SIG-M5 treated with dmso at 0.1 percent for 504 hours (cell line): Measurements from ENCODE around the gene WDR1.

Experiments
- DNase-seq: peaks from one replicate; lab custom pipeline; 2025; ENCODE audit not compliant: unreplicated experiment; lab: John Stamatoyannopoulos, UW

The WDR1 gene, protein sequence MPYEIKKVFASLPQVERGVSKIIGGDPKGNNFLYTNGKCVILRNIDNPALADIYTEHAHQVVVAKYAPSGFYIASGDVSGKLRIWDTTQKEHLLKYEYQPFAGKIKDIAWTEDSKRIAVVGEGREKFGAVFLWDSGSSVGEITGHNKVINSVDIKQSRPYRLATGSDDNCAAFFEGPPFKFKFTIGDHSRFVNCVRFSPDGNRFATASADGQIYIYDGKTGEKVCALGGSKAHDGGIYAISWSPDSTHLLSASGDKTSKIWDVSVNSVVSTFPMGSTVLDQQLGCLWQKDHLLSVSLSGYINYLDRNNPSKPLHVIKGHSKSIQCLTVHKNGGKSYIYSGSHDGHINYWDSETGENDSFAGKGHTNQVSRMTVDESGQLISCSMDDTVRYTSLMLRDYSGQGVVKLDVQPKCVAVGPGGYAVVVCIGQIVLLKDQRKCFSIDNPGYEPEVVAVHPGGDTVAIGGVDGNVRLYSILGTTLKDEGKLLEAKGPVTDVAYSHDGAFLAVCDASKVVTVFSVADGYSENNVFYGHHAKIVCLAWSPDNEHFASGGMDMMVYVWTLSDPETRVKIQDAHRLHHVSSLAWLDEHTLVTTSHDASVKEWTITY

DNA sequence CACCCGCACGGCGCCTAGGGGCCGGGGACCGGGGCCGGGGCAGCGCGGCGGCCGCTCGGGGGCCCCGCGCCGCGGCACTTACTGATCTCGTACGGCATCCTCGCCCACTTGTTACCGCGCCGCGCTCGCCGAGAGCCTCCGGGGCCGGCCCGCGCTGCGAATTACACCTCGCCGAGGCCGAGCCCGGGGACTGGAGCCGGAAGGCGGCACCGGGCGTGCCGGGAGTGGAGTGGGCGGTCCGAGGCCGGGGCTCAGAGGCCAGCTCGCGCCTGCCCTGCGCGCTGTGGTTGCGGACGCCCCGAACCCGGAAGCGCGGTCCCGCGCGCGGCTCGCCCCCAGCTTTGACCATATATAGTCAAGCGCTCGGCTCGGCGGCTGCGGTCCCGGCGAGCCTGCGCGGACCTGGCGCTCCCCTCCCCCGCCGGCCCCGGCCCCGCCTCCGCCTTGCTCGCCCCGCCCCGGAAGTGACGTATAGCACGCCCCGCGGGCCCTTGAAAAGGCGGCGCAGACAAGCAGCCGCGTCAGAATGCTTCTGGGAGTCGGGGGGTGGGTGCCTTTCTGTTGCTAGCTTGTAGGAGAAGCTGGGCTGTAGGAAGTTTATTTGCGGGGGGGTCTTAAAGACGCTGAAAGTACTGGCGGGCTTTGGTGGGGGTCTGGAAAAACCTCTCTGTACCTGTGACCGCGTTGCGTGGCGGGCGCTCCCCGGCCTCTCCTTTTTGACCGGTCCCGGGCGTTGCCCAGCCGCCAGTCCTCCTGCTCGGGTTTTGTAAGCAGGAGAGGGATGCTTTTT, at the start of gene WDR1:
Gene WDR1, minus strand, starts transcription at position 231 of the 790 bp plus-strand sequence. Its CDS starts 133 bp downstream, at position 98.
- peak; percentile 93 for DNase-seq

DNA sequence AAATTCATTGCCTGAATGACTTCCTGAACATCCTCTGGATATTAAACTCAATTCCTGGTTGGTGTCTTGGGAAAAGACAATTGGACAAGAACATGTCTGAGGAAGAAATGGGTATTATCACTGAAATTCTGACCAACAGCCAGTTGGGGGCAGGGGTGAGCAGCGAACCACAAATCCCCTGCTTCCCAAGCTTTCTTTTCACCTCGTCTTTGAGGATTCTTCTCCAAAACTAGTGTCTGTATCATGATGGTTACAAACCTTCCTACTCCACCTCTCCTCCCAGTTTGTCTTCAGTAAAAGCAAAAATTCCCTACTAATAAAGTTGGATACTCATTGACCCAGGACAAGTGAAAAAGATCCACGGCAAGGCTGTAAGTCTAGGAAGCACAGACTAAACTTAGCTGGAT, 48.3 kb upstream of the WDR1 start:
- DNase-seq = peak; percentile 13

DNA sequence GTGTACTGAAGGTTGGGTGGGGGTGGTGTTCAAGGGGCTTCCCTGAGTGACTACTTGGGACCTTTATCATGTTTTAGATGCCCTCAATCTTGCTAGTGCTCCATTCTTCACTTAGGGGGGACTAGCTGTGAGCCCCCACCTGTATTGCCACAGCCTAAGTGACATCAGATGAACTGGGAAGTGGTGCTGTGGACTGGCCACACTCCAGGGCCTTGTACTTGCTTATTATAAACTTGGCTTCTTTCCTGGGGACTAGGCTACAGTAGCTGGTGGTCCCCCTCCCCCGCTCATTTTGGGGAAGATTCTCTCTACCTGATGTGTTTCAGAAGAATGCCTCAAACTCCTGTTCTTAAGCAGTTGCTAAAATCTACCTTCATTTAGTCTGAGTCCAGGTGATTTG, 46.7 kb upstream of the WDR1 start:
- no peak for DNase-seq

DNA sequence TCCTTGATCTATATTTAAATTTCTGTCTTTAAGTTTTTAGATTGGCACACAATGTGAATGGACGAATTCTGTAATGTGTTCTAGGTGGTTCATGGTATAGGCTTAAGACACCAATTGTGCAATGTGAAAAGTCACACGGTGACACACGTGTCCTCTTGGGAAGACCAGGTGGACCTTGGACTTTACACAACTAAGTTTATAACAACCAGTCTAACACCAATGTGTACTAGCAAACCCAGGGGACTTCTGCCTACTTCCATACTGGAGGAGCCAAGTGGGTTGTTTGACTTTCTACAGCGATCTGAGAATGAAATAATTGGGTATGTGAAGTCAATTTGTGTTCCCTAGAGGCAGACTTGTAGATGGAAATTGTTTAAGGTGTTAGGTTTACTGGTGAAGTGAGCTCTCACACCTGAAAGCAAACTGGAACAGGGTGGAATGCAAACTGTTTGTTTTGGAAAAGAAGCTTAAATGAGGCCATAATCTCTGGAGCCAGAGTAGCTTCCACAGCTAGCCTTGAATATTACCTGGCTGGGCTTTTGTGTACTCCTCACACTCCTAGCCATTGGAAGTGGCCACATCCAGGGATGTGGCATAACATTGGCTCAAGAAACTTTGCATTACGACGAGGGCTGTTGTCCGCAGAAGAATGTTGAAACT, 45.9 kb upstream of the WDR1 start:
- DNase-seq = no peak

DNA sequence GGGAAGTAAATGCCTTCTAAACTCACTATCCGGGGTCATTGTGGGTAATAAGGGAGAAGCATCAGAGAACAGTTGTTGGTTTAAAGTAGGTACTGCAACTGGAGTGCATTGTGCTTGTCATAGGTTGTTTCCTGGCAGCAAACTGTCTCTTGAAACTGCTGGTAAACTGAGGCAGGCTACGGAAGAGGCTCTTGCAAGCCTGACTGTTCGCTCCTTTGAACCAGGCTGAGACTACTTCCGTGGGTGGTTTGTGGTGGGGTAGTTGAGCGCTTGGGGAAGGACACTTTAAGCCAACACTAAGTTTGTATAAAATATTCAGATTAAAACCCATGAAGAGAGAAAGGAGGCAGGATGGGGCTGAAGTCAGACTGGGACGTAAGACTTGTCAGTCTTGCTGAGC, 45.2 kb upstream of the WDR1 start:
- DNase-seq = no peak

DNA sequence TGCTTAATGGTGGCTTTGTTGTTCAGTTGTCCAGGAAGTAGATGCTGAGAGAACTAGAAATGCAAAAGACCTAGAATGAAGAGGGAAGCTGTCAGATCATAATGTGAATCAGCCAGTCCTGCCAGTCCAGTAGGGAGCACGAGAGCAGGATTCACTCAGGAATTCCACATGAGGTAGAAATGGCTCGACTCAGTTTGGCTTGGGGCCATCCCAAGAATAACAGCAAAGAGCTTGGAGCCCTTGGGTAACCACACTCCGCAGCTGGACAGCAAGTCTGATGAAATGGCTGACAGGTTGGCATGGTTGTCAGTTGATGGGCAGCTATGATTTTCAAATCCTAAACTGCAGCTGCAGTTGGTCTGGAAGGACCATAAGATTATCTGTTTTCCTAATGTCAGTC, 44.5 kb upstream of the WDR1 start:
- DNase-seq = no peak

DNA sequence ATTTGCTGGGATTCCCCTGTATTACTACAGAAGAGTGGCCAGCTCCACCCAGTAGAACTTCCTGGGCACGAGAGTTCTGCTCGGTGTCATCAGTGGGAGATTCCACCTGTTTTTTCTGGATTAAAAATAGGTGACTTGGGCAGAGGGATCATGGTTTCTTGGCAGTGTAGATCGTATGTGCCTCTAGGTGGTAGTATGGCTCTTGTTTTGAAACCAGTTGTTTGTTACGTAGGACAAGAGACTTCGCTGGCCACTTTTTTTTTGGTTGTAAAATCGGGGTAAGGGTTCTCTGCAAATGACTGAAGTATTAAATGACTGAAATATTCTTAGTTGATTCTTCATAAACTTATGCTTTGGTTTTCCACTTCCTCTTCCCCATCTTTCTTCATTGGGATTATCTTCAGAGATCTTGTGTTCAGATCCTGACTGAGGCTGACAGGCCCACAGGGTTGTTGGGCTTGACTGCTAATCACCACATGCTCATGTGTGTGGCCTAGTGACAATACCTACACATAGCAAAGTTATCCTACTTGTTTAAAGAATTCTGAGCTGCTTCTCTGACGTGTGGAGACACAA, 43.8 kb upstream of the WDR1 start:
- DNase-seq = peak; percentile 26

DNA sequence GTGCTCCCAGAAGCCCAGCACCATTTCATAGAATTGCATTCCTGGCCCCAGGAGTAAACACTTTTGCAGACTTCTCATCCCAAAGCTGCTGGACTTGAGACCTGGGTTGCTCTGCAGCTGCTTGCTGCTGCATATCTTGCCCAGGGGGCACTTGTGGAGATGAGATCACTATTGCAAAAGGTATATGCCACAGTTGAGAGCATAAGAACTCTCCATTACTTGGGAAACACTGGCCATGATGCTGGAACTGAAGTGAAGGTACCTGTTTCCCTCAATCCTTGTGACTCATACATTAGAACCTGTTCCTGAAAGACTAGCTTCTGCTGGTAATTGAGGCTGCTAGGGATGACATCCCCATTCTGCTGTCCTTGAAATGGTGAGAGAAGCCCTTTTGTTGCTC, 43.1 kb upstream of the WDR1 start:
- no peak for DNase-seq

DNA sequence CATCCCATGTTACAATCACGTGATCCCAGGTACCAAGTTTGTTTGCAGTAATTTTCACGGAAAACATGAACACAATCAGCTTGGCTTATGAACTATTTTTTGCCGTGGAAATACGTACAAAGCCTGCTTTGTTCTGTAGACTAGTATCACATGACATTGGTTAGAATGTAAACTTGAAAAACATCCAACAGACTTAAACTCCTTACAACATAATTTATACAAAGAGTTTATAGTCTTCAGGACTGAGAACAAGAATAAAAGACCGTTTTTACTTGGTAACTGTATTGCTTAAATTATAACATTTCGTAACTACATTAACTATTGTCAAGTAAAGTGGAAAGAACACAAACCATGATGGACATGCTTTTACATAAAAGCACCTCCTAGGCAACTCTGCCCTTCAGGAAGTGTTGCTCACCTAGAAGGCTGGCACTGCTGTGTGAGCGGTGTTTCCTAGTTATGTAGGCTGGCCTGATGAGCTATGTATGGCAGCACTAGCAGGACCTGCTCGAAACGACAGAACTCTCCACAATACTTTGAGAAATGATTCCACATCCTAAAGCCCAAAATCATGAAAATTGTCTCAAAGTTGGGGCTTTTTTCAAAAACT, 41.8 kb upstream of the WDR1 start:
- DNase-seq = no peak

DNA sequence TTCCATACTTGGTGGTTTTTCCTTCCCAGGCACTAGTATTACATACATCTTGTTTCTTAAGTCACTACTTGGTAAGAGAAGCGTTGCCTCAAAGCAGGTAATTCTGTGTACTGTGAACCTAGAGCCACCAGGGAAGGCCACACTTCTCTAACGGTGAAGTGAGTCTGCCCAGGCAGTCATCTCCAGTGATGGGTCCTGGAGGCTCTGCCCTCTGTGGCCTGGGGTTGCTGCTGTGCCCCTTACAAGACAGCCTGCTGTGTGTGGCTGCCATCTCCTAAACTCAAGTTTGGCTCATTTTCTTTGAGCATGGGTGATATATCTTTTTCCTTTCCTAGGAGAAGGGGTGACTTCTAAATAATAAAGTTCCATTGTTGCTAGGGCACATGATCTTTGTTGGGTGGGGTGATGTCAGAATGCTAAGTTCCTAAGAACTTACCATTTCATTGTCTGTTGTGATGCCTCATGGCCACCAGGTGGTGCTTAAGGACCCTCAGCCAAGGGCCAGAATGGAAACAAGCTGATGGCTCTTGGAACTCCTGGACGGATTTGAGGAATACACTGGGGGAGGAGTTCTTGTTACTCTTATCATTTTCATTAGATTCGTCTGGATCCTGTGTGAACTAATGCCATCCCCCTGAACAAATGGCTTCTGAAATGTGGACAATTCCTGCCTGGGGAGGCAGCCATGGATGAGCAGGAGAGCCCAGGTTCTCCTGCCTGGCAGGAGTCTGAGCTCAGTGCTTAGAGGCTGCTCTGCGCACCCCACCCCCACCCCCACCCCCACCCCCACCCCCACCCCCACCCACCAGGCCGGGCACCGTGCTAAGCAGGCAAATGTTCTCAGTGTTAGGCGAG, 41.1 kb upstream of the WDR1 start:
- peak; percentile 45 for DNase-seq

DNA sequence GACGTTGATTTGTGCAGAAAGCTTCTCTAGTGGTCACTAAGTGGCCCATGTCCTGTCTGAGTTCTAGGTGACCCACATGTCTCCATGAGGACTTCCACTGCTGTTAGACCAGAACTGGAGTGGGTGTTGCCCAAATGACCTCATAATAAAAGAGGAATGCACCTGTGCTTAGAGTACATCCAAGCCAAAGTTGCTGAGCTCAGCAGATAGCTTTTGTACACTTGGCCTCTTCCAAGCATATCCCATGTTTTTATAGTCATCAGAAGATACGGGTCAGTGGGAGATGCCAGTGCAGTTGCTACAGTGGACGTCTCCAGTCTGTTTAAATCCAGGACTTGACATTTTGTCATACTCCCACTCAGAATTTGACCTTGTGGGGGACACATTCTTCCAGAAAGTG, 37.6 kb upstream of the WDR1 start:
- DNase-seq = no peak

DNA sequence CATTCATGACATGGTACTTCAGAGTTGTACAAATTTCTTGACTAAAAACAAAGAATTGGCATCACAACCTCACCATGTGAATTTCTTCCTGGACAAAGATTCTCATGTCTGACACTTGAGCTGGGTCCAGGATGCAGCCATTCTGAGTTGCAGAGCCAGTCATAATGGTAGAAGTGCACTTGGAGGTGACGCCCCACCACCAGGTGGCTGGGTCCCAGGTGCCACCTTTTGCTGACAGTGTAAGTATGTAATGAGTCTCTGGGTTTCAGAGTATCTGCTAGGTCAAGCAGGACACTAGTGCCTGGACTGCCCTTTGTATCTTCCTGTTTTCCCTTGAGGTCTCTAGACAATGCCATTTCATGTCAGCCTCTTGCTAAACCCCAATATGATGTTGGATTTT, 36.6 kb upstream of the WDR1 start:
- DNase-seq = no peak

DNA sequence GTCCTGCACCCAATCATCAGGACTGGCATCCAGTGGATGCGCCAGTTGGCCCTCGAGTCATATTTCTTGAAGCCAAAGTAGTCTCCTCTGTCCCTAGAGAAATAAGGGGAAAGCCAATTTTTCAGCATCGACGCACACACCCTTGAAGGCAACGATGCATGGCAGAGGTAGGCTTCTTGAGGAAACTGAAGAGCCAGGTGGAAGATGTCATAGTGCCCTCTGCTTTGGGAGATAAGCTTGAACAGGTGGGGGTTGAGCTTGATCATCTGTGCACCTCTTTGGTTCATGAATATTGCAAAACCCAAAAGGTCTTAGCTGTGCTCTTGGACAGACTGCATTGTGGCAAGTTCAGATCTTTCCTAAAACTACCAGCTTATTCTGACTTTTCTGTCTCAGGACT, 34.6 kb upstream of the WDR1 start:
- DNase-seq = no peak

DNA sequence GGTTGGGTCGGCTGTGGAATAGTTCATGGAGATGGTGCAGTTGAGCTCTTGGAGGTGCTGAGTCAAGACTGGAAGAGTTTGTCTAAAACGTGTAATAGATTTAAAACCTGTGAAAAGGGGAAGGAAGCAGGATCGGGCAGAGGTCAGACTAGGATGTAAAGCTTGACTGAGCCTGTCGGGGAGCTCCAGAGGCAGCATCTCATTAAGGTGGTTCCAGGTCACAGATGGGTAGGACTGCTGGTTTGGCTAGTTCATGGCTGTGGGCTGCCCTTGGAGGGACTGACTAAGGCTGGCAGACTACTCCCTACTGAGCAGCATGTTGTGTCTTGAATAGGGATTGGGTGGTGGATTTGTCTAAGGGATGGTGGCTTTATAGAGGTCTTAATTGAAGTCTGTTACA, 28.4 kb upstream of the WDR1 start:
- no peak for DNase-seq

DNA sequence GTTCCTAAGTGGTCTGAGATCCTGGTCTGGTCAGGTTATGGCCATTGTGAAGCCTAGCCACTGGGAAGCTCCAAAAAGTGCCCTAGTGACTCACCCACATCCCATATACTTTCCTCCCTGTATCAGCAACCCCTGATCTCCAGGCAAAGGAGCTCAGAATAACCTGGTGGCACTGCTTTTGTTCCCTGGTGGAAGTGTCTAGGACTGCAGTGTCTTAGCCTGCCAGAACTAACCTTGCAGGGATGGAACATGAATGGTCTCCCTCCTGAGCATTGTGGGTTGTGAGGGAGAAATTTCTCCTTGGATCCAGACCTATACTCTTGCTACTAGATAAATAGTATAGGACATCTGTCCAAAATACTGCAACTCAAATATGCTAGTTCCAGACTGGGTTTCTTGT, 27.9 kb upstream of the WDR1 start:
- DNase-seq = no peak

DNA sequence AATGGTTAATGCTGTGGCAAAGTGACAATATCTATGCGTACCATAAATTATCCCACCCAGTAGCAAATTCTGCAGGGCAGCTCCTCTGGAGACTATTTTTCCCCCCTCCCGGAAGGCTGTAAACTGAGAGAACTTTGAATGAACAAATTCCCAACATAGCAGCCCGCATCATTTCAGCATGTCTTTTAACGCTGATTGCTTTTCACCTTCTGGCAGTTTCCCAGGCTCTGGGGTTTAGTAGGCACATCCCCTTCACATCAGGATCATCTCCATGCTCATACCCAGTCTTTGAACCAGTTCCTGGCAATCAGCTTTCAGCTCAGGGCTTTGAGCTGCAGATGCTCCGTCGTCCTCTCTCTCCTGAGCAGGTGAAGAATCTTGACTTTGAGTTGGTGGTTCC, 26.6 kb upstream of the WDR1 start:
- no peak for DNase-seq

DNA sequence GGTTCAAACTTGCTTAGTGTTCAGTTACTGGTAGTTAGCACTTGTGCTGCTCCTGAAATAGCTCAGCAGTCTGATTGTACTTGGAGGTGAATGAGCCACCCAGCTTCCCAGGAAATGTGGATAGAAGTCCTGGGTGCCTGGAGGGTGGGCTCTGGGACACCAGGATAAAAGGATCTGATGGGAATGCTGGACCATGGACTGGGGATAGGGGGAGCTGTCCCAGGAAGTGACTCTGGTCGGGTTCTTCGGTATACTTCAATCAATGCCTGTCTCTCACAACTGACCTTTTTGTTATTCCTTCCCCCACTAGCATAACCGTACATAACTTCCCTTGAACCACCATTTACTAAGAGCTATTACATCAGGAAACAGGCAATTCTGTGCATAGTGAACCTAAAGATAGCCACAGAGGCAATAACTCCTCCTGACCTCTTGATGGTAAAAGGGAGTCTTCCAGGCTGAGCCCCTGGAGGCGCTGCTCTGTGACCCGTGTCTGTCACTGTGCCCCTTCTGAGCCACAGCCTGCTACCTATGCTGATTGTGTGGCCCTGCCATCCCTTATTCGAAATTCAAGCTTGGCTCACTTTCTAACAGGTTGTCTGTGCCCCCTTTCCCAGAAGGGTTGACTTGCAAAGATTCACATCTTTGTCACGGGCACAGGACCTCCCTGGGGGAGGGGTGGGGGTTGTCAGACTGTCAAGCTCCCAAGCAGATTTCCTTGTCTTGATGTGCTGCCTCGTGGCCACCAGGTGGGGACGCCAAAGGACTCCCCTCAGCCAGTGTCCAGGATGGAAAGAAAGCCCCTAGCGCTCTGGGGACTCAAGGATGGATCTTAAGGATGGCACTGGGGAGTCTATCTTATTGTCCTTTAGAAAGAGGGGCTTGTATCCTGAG, 24.5 kb upstream of the WDR1 start:
- DNase-seq = no peak

DNA sequence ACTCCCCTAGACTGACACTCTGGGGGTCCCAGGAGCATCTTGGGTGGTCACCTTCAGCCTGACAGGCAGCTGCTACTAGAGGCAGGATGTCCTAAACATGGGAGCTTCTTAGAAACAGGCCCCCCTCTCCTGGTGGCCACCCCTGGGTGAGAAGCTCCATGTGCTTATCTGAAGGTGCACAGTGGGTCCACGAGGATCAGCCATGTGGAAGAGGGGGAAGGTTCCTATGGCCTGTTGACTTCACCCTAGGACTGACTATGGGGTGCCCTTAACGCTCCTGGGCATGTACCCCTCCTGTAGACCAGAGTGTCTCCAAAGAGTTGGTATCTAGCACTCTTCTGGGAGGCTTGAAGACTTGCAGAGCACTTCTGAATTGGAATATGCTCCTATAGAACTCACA, 22.9 kb upstream of the WDR1 start:
- DNase-seq = no peak

DNA sequence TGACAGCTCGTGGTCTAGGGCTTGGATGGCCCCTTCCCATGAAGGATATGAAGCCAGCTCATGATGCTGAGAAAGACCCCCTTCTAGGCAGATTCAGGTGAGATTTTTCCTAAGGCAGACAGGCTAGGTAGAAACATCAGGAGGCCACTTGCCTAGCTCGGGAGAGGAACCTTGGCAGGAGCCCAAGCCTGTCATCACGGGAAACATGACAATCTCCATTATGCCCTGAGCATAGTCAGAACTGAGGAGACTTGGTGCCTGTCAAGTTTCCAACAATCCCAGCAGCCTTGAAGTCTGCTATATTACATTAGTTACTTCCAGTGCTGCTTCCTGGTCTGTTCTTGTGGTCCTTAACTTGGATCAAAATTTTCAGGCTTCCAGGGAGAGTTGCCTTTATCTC, 18.7 kb upstream of the WDR1 start:
- DNase-seq = no peak
